ELF-1 (cell line): ENCODE results near the gene FKBP5.
"Not testable (repeated sequence)": the region's sequence is repeated elsewhere in the genome, so short reads cannot be mapped to it uniquely, and the experiment has no call there.

Source experiments
- DNase-seq: peaks from one replicate; pipeline ENCODE4 v3.0.0-alpha.2; 2016; ENCODE audit warnings: low read depth, low spot score

The FKBP5 gene

DNA sequence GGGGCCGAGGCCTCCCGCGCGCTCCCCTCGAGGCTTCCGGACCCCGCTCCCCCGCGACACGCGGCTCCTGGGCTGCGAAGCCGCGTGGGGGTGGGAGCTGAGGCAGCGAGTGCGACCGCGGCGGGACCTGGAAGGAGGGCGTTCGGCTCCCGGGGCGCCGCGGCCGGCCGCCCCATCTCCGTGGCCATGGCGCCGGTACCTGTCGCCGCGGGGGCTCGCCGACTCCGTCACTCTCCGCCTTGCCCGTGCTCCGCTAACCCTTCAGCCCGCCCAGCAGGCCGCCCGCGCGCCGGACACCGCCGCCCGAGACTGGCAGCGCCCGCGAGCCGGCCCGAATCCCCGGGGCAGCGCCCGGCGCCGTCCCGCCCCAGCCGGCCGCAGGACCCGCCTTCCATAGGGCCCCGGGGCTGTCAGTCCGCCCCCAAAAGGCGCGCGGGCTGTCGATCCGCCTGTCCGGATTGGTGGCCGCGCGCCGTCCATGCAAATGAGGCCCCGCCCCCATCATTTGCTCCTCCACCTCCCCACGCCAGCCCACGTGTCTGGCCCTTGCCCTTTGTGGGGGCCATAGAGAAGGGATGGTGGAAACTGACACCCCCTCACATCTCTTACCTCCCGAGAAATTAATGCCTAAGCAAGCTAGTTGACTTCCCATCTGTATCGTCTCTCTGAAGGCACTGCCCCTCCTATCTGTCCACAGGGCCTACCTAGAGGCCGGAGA is at the start of gene FKBP5:
FKBP5 (minus strand) TSS at position 311 of the 718 bp plus-strand sequence. CDS start 46,091 bp downstream, outside the sequence.
- DNase-seq, result peak; percentile 93

GRCh38 chr6:35737413-35738211 is 48.9 kb upstream of the FKBP5 start:
- no peak for DNase-seq

GRCh38 chr6:35736982-35737412 is 48.3 kb upstream of the FKBP5 start, which contains the start of gene ARMC12:
TSS of gene ARMC12 (plus strand) at chr6:35737032. CDS start at chr6:35737109, 77 bp downstream.
- no peak for DNase-seq

DNA sequence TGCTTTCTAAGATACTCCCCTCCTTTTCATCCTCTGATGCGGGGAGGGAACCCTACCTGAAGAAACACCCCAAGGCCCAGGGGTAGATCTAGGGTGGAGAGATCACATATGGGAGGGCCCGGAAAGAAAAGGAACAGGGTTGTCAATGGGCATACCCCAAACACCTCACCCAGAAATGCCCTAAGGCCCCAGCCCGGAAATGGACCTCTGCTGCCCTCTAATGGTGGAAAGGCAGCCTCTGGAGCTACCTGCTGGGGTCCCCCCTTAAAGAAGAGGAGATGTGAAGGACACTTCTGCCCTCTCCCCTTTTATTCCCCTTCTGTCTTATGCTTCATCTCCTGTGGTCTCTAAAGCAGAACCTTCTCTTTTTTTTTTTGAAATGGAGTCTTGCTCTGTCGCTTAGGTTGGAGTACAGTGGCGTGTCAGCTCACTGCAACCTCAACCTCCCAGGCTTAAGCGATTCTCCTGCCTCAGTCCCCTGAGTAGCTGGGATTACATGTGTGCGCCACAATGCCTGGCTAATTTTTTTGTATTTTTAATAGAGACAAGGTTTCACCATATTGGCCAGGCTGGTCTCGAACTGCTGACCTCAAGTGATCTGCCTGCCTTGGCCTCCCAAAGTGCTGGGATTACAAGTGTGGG is 47.7 kb upstream of the FKBP5 start:
- DNase-seq, result peak; percentile 81

DNA sequence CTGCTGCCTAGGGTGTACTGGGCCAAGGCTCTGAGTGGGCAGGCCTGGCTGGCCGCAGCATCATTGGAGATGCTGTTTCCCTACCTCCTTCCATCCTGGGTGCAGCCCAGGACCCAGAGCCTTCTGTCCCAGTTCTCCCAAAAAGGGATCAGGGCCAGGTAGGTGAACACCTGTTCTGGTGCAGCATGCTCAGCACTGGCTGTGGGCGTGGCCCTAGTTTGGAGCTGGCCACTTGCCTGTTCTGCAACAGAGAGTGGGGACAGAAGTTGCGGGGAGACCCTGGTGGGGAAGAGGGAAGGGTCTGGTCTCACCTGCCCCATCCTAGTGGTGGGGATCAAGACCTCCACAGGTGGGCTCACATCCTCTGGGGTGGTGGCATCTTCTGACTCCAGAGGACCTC is 46.7 kb upstream of the FKBP5 start:
- DNase-seq, result no peak

DNA sequence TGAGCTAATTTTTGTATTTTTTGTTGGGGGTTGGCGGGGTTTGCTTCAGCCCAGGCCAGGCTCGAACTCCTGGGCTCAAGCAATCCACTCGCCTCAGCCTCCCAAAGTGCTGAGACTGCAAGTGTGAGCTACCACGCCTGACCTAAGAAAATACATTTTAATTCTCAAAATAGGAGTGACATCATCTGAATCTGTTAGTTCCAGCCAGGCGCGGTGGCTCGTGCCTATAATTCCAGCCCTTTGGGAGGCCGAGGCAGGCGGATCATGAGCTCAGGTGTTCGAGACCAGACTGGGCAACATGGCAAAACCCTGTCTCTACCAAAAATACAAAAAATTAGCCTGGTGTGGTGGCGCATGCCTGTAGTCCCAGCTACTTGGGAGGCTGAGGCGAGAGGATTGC is 45.6 kb upstream of the FKBP5 start:
- DNase-seq, result not testable (repeated sequence)

DNA sequence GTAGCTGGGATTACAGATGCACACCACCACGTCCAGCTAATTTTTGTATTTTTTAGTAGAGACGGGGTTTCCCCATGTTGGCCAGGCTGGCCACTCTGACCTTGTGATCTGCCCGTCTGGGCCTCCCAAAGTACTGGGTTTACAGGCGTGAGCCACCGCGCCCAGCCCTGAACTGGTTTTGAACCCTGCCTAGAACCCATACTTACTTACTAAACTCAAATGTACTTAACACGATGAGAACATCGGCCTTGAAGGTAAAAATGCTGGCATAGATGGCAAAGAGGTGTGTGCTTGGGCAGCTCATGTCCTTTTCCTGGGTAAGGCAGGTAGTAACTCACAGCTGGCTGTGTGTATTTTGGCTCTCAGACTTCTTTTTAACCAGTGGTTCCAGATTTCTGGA is 44.9 kb upstream of the FKBP5 start:
- DNase-seq, result no peak

- peak; percentile 86 for DNase-seq
Measured at GRCh38 chr6:35731736-35732532, 43.2 kb upstream of the FKBP5 start.

- peak; percentile 94 for DNase-seq
Measured at GRCh38 chr6:35731414-35731735, 42.7 kb upstream of the FKBP5 start.

DNA sequence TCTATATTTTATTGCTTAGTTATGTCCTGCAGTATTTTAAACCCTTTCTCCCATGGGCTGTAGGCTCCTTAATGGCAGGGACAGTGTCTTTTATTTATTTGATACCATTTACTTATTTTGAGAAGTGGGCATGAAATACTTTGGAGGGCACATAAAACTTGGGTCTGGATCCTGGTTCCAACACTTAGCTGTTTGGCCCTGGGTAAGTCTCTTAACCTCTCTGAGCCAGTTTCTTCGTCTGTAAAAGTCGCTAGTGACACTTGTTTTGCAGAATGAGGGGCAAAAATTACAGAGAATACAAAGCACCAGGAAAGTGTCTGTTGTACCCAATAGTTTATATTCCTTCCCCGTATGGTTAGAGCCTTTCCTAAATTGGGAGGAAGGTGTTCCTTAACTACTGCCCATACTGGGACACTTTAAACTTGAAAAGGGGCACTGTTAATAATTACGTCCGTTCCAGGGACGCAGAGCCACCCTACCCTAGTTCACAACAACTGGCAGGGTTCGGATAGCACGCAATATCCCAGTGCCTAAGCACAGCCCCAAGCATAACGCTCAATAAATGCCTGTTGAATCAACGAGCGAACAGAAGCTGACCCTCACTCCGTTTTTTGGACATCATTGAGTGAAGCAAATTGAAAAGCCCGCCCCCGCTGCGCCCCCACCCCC is 42.2 kb upstream of the FKBP5 start:
- DNase-seq, result no peak

GRCh38 chr6:35729722-35730121 is 41.0 kb upstream of the FKBP5 start:
- no peak for DNase-seq

GRCh38 chr6:35728683-35729678 is 40.3 kb upstream of the FKBP5 start:
- peak; percentile 27 for DNase-seq

- DNase-seq, result peak; percentile 74
Measured at GRCh38 chr6:35727935-35728682, 39.4 kb upstream of the FKBP5 start.

DNA sequence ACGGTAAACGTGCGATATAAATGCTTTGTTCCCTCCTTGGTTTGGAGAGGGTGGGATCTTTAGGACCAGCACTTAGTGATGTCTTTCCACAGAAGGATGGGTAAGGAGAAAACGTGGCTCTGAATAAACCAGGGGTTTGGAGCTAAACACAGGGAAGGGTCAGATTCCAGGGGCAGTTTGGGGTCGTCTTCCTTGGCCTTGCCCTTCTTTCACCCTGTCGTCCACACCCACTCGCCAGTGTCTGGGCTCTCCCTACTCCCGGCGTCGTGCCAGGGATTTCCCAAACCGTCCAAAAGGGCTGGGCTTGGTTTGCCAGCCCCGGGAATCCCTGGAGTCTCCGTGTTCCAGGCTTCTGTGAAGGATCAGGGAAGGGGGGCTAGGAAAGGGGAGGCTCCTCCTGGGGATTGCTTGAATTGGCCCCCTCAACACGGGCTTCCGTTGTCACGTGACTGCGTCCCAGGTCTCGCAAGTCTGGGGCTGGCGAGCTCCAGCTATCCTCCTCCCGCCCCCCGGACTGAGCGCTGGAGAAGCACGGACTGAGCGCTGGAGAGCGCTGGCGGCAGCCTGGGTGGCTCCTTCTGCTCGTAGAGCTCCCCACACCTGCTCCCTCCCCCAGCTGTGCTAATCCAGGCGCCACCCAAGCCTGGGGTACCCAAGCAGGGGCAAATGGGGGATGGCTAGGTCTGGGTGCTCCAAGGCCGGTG is 38.7 kb upstream of the FKBP5 start:
- DNase-seq, result peak; percentile 84

GRCh38 chr6:35725721-35726438 is 37.2 kb upstream of the FKBP5 start:
- peak; percentile 14 for DNase-seq

- peak; percentile 10 for DNase-seq
Measured at GRCh38 chr6:35725081-35725708, 36.5 kb upstream of the FKBP5 start.

GRCh38 chr6:35724471-35724870 is 35.8 kb upstream of the FKBP5 start:
- no peak for DNase-seq
